ENCODE results near the gene TGFBR2. TPM values are rescaled to one million over a fixed set of nuclear protein-coding genes. Genes with fewer than 3 reads are reported as not detected.

Gene TGFBR2
- total and polyA plus RNA-seq, 2 of the 13 experiments (the other 11 are each of a cell fraction or from before 2014, with no cell fraction given): 82.2 to 187 TPM

- TF ChIP-seq CENPT (CRISPR knock-in tag; IDR thresholded peaks at IDR 0.05; ENCODE audit: low read depth): no peak
- TF ChIP-seq HMGXB3 (CRISPR knock-in tag; IDR thresholded peaks at IDR 0.05; ENCODE audit: borderline replicate concordance): peak; percentile 78
- TF ChIP-seq MED13 (CRISPR knock-in tag; IDR thresholded peaks at IDR 0.05): peak; percentile 99
- no peak for TF ChIP-seq SIN3B (IDR thresholded peaks at IDR 0.05; ENCODE audit: low read length)
- no peak for TF ChIP-seq HOXA9 (CRISPR knock-in tag; IDR thresholded peaks at IDR 0.05; ENCODE audit: borderline replicate concordance)
- peak; percentile 39; the same call in 1 of the 2 replicates for TF ChIP-seq DMAP1 (CRISPR knock-in tag; IDR thresholded peaks at IDR 0.05)
- TF ChIP-seq, protein P1, sequence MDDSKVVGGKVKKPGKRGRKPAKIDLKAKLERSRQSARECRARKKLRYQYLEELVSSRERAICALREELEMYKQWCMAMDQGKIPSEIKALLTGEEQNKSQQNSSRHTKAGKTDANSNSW (CRISPR knock-in tag; IDR thresholded peaks at IDR 0.05; ENCODE audit: borderline replicate concordance): no peak
- no peak for TF ChIP-seq TRAFD1 (CRISPR knock-in tag; IDR thresholded peaks at IDR 0.05; ENCODE audit: borderline replicate concordance)
- no peak for TF ChIP-seq MNT (IDR thresholded peaks at IDR 0.05)
- no peak for TF ChIP-seq ZNF773 (CRISPR knock-in tag; IDR thresholded peaks at IDR 0.05; ENCODE audit: borderline replicate concordance)
- no peak for TF ChIP-seq NR1H2 (CRISPR knock-in tag; IDR thresholded peaks at IDR 0.05; ENCODE audit: borderline replicate concordance, low read depth)
- TF ChIP-seq CC2D1A (CRISPR knock-in tag; IDR thresholded peaks at IDR 0.05): no peak
- peak; percentile 40; the same call in 1 of the 2 replicates for TF ChIP-seq ZBTB21 (CRISPR knock-in tag; IDR thresholded peaks at IDR 0.05)
- TF ChIP-seq PLSCR1 (CRISPR knock-in tag; IDR thresholded peaks at IDR 0.05; ENCODE audit: borderline replicate concordance): no peak
- peak; percentile 83 for TF ChIP-seq KDM6A (CRISPR knock-in tag; IDR thresholded peaks at IDR 0.05; ENCODE audit: low read depth)
- TF ChIP-seq ZFX (CRISPR knock-in tag; IDR thresholded peaks at IDR 0.05; ENCODE audit: low read depth): no peak
- TF ChIP-seq JUN (CRISPR knock-in tag; IDR thresholded peaks at IDR 0.05): peak; percentile 97
- no peak for TF ChIP-seq ZNF282 (IDR thresholded peaks at IDR 0.05; ENCODE audit: partially characterized antibody)
- TF ChIP-seq ZNF180 (CRISPR knock-in tag; IDR thresholded peaks at IDR 0.05; ENCODE audit: borderline replicate concordance, low read depth): no peak
- 0 out of 2 replicates have a peak, but pooled peaks have one; percentile 3 for TF ChIP-seq KDM5A (IDR thresholded peaks at IDR 0.05; ENCODE audit: borderline replicate concordance, low read length)
- TF ChIP-seq MBNL3 (CRISPR knock-in tag; conservative IDR thresholded peaks at IDR 0.05): no peak
- no peak for TF ChIP-seq PAF1 (CRISPR knock-in tag; IDR thresholded peaks at IDR 0.05)
- TF ChIP-seq CENPX (CRISPR knock-in tag; IDR thresholded peaks at IDR 0.05): no peak
These were observed 9.2 kb upstream of the TGFBR2 start (continued) for GRCh38 chr3:30597131-30597768.

All from HepG2 (cell line).